GM12878 (cell line): Measurements from ENCODE around the gene SLC35G6. TPM values are rescaled to one million over a fixed set of nuclear protein-coding genes. Genes with fewer than 3 reads are reported as not detected.

Source experiments
- ATAC-seq: fragments of 200-7000 bp; cut with Tn5 transposase; 3 replicates; pipeline ENCODE4 v1.9.1; 2020; ENCODE audit warnings: mild to moderate bottlenecking, moderate library complexity
- BruUV-seq: library from RNA; stranded (reverse); fragments of 400-500 nt; replicated peaks from 2 replicates; lab custom pipeline; 2021; lab: Mats Ljungman, UMichigan
- CTCF ChIA-PET: fragments of 300-600 bp; sonication (Branson Sonifier 250); formaldehyde crosslinking; extraction: SDS; loops from one replicate; lab custom pipeline; 2021; ENCODE audit warnings: inconsistent platforms; lab: Yijun Ruan, JAX
- POLR2A ChIA-PET: fragments of 350-600 bp; formaldehyde crosslinking; extraction: SDS; loops from one replicate; lab custom pipeline; 2021; ENCODE audit warnings: inconsistent platforms; lab: Charles Lee
- RAD21 ChIA-PET: fragments of 300-600 bp; sonication (Branson Sonifier 250); formaldehyde crosslinking; loops from one replicate; lab custom pipeline; 2023; ENCODE audit warnings: antibody characterized with exemption; ENCODE audit not compliant: unreplicated experiment; lab: Charles Lee
- SMC1A ChIA-PET: fragments of 300-600 bp; sonication (Branson Sonifier 250); formaldehyde crosslinking; loops from one replicate; lab custom pipeline; 2023; ENCODE audit not compliant: unreplicated experiment, uncharacterized antibody; lab: Charles Lee
- DNase-seq: peaks from one replicate; pipeline ENCODE4 v3.0.0-alpha.2; 2011; ENCODE audit warnings: low read depth, low spot score
- FAIRE-seq: peaks from 3 replicates; lab custom pipeline; 2011; peaks lifted over from hg19 to GRCh38; lab: Jason Lieb, UNC
- H2AFZ ChIP-seq: 2 replicates; pipeline ENCODE4 v1.6.0; 2011; ENCODE audit warnings: low read depth, low read length, control low read depth; ENCODE audit not compliant: control insufficient read depth
- H3K27ac ChIP-seq: 2 replicates; pipeline ENCODE4 v1.5.1; 2011; ENCODE audit warnings: control low read depth; ENCODE audit not compliant: control insufficient read depth, insufficient read depth
- H3K27me3 ChIP-seq, 2 experiments: replicated peaks in 1 of 2; 2 replicates each; pipeline versions ENCODE4 v1.6.0 to v1.6.1; 2011; ENCODE audit warnings: low read length in 1 of 2; ENCODE audit not compliant: control insufficient read depth in 2 of 2, insufficient read depth in 2 of 2
- H3K36me3 ChIP-seq, 2 experiments: 2 replicates each; pipeline ENCODE4 v1.5.1; 2011; ENCODE audit warnings: low read length in 1 of 2; ENCODE audit not compliant: control insufficient read depth in 2 of 2, insufficient read depth in 2 of 2
- H3K4me1 ChIP-seq: 2 replicates; pipeline ENCODE4 v1.6.1; 2011; ENCODE audit warnings: mild to moderate bottlenecking, low read length, moderate library complexity, mixed read lengths; ENCODE audit not compliant: control insufficient read depth, insufficient read depth
- H3K4me2 ChIP-seq: 2 replicates; pipeline ENCODE4 v1.6.0; 2011; ENCODE audit warnings: control low read depth; ENCODE audit not compliant: control insufficient read depth, insufficient read depth
- H3K4me3 ChIP-seq: fragments of 200-600 bp; sonication (generic); 2 replicates; pipeline ENCODE4 v1.5.1; 2016
- H3K79me2 ChIP-seq: 2 replicates; pipeline ENCODE4 v1.6.0; 2011; ENCODE audit warnings: low read length; ENCODE audit not compliant: control insufficient read depth, insufficient read depth
- H3K9ac ChIP-seq: 2 replicates; pipeline ENCODE4 v1.8.0; 2011; ENCODE audit warnings: low read length, control low read depth, mixed read lengths; ENCODE audit not compliant: control insufficient read depth, insufficient read depth
- H3K9me3 ChIP-seq: replicated peaks from 3 replicates; pipeline ENCODE4 v1.5.1; 2011; ENCODE audit warnings: mild to moderate bottlenecking, low read length; ENCODE audit not compliant: control insufficient read depth, insufficient read depth
- H4K20me1 ChIP-seq: 2 replicates; pipeline ENCODE4 v1.6.0; 2011; ENCODE audit not compliant: control insufficient read depth, insufficient read depth
- BACH1 ChIP-seq: fragments of 450-650 bp; IDR thresholded peaks from 2 replicates; pipeline ENCODE4 v1.6.1; 2017; ENCODE audit warnings: mild to moderate bottlenecking, borderline replicate concordance
- BHLHE40 ChIP-seq, 2 experiments: fragments of 450-650 bp in 1 of 2; IDR thresholded peaks; 2 replicates each; pipeline ENCODE4 v1.6.1; 2011 to 2017; ENCODE audit warnings: low read depth in 2 of 2, borderline replicate concordance in 1 of 2, improper control_type of control experiment in 1 of 2, low read length in 1 of 2, mild to moderate bottlenecking in 1 of 2
- CHD2 ChIP-seq: IDR thresholded peaks from 2 replicates; pipeline ENCODE4 v1.6.1; 2011; ENCODE audit warnings: low read depth, low read length, improper control_type of control experiment, borderline replicate concordance
- CREB1 ChIP-seq: IDR thresholded peaks from 2 replicates; pipeline ENCODE4 v1.6.1; 2012; ENCODE audit warnings: low read depth, mild to moderate bottlenecking, inconsistent platforms
- DPF2 ChIP-seq: fragments of 450-650 bp; IDR thresholded peaks from 2 replicates; pipeline ENCODE4 v1.6.1; 2017; ENCODE audit warnings: mild to moderate bottlenecking
- GATAD2B ChIP-seq: fragments of 450-650 bp; conservative IDR thresholded peaks from 2 replicates; pipeline ENCODE4 v1.6.1; 2017; ENCODE audit warnings: low read depth, mild to moderate bottlenecking, moderate library complexity
- IKZF1 ChIP-seq: fragments of 450-650 bp; conservative IDR thresholded peaks from 2 replicates; pipeline ENCODE4 v1.6.1; 2017; ENCODE audit warnings: antibody characterized with exemption, mild to moderate bottlenecking
- LARP7 ChIP-seq: fragments of 450-650 bp; IDR thresholded peaks from 2 replicates; pipeline ENCODE4 v1.6.1; 2017; ENCODE audit warnings: mild to moderate bottlenecking
- NR2C1 ChIP-seq: fragments of 450-650 bp; IDR thresholded peaks from 2 replicates; pipeline ENCODE4 v1.6.1; 2017; ENCODE audit warnings: antibody characterized with exemption, mild to moderate bottlenecking, moderate library complexity
- NR2F1 ChIP-seq: fragments of 450-650 bp; conservative IDR thresholded peaks from 2 replicates; pipeline ENCODE4 v1.6.1; 2017; ENCODE audit warnings: mild to moderate bottlenecking
- POLR2A ChIP-seq: IDR thresholded peaks from 2 replicates; pipeline ENCODE4 v1.6.1; 2011; ENCODE audit warnings: low read depth, mild to moderate bottlenecking, low read length
- RAD21 ChIP-seq: IDR thresholded peaks from 2 replicates; pipeline ENCODE4 v1.6.1; 2011; ENCODE audit warnings: mild to moderate bottlenecking, low read depth, low read length, moderate library complexity; ENCODE audit not compliant: insufficient read depth
- REST ChIP-seq: IDR thresholded peaks from 2 replicates; pipeline ENCODE4 v1.6.1; 2012; ENCODE audit warnings: mild to moderate bottlenecking, low read depth, low read length
- SMAD1 ChIP-seq: fragments of 450-650 bp; IDR thresholded peaks from 2 replicates; pipeline ENCODE4 v1.6.1; 2018; ENCODE audit warnings: mild to moderate bottlenecking, low read depth; ENCODE audit not compliant: partially characterized antibody
- SMARCA5 ChIP-seq: fragments of 450-650 bp; IDR thresholded peaks from 2 replicates; pipeline ENCODE4 v1.6.1; 2017; ENCODE audit warnings: mild to moderate bottlenecking
- SPI1 ChIP-seq: IDR thresholded peaks from 2 replicates; pipeline ENCODE4 v1.6.1; 2011; ENCODE audit warnings: low read depth, mild to moderate bottlenecking, low read length, moderate library complexity, borderline replicate concordance; ENCODE audit not compliant: insufficient read depth
- USF1 ChIP-seq: IDR thresholded peaks from 2 replicates; pipeline ENCODE4 v1.6.1; 2011; ENCODE audit warnings: borderline replicate concordance, low read depth, mild to moderate bottlenecking, moderate library complexity, mixed read lengths, low read length; ENCODE audit not compliant: insufficient read depth; ENCODE audit errors: extremely low read length
- ZNF217 ChIP-seq: fragments of 450-650 bp; IDR thresholded peaks from 2 replicates; pipeline ENCODE4 v1.6.1; 2017; ENCODE audit warnings: antibody characterized with exemption, mild to moderate bottlenecking
- WGBS: methylation state at CpG from one replicate; pipeline ENCODE4 v1.1.6; 2016; ENCODE audit warnings: low lambda C conversion rate; ENCODE audit not compliant: insufficient replicate concordance, insufficient coverage; ENCODE audit errors: missing lambda C conversion rate; 5-methylcytosine and 5-hydroxymethylcytosine counted together
- in situ Hi-C: fragments of 300-500 bp; cut with MboI; formaldehyde crosslinking; loops from 9 replicates; pipeline ENCODE4 v1.14.3; 2018; ENCODE audit warnings: mixed read lengths
- intact Hi-C: fragments of 100-400 bp; cut with micrococcal nuclease; formaldehyde crosslinking; loops from one replicate; pipeline ENCODE4 v1.14.2; 2022; ENCODE audit not compliant: unreplicated experiment
- polyA plus RNA-seq, 11 experiments: library from polyadenylated mRNA; depleted of rRNA in 4 of 11; unstranded in 6 of 11; stranded (reverse) in 5 of 11; fragments of >200 nt; fragmentation: Nextera tagmentation in 4 of 11; fragmentation: Illumina TruSeq in 1 of 11; extraction: Ambion mirVana in 4 of 11; extraction: Trizol in 1 of 11; gene quantifications; 1 replicate in 1 of 11; 2 replicates in 10 of 11; pipeline versions ENCODE4 v1.2.1 to v1.2.3, GENCODE V29; 2011 to 2016; ENCODE audit warnings: inconsistent platforms in 2 of 11, missing spikeins in 2 of 11, low read depth in 1 of 11
- total RNA-seq, 4 experiments: library from RNA; depleted of rRNA in 3 of 4; stranded (reverse); fragments of >200 nt in 3 of 4; fragmentation: Illumina TruSeq in 1 of 4; extraction: Trizol in 1 of 4; gene quantifications; 2 replicates each; pipeline versions ENCODE4 v1.2.1 to v1.2.3, GENCODE V29; 2013 to 2021

The SLC35G6 gene
- total and polyA plus RNA-seq, 10 of the 15 experiments (the other 5 are each of a cell fraction or from before 2014, with no cell fraction given) = 0.20 TPM; not detected in 9

- DNase-seq (no peak), ATAC-seq (peak; percentile 17), FAIRE-seq (no peak)
- Histone ChIP-seq H3K27me3 (no peaks in the 10 kb centered on the region), H3K27ac (peak within 1 kb of the TSS; percentile 64), H3K36me3 (no peaks in the 10 kb centered on the region), H3K9me3 (no peaks in the 10 kb centered on the region), H3K4me1 (peaks cover 11% of the 10 kb centered on the region), H3K4me3 (peak within 1 kb of the TSS; percentile 89), H4K20me1 (peaks cover 2% of the 10 kb centered on the region; the same call in 1 of the 2 replicates), H3K4me2 (peak within 1 kb of the TSS; percentile 97), H3K9ac (peak within 1 kb of the TSS; percentile 79), H2AFZ (peak within 1 kb of the TSS; percentile 65), H3K79me2 (peaks cover 31% of the 10 kb centered on the region)
- RAD21 ChIA-PET = interaction anchor here (0.9 to 2.2 kb wide), 6 partner anchors 34 to 150 kb away, joined by 3 to 19 read pairs (median 4); partner anchors contain the start of gene TMEM102
- intact Hi-C loops = loop anchor here (10.0 kb wide), 1 partner anchor 205 kb away; the partner anchor contains the start of genes TP53 and WRAP53
- in situ Hi-C loops = no loop called here
- CTCF ChIA-PET = interaction anchor here (2.4 to 6.2 kb wide), 2 partner anchors 43 to 82 kb away, joined by 7 to 17 read pairs; partner anchors contain the start of gene SENP3
- SMC1A ChIA-PET = interaction anchor here (0.8 to 2.6 kb wide), 3 partner anchors 25 to 123 kb away, joined by 3 to 8 read pairs (median 3); no protein-coding TSS in a partner anchor
- WGBS = under 1% methylated on average over 30 of the region's 92 CpGs
- POLR2A ChIA-PET = interaction anchor here (0.6 to 3.2 kb wide), 10 partner anchors 8 to 125 kb away, joined by 3 to 18 read pairs (median 4); partner anchors contain the start of genes SENP3, TMEM102 and TMEM95
- no TSS peak for BruUV-seq
- peak; percentile 19; the same call in 1 of the 2 replicates for TF ChIP-seq NR2C1
- TF ChIP-seq SPI1 = no peak
- no peak for TF ChIP-seq SMAD1
- peak; percentile 80 for TF ChIP-seq GATAD2B
- 0 out of 2 replicates have a peak, but pooled peaks have one; percentile 0 for TF ChIP-seq CHD2
- TF ChIP-seq LARP7 = peak; percentile 80
- TF ChIP-seq BACH1 = peak; percentile 64
- peak; percentile 68; the same call in 1 of the 2 replicates for TF ChIP-seq POLR2A
- 0 out of 2 replicates have a peak, but pooled peaks have one; percentile 50 for TF ChIP-seq ZNF217
- TF ChIP-seq REST = no peak
- TF ChIP-seq CREB1 = 0 out of 2 replicates have a peak, but pooled peaks have one; percentile 1
- peak in 1 of 2 experiments; percentile 17; a peak in 1 of 4 replicates for TF ChIP-seq BHLHE40 (IDR thresholded peaks at IDR 0.05; ENCODE audit: borderline replicate concordance in 1 of 2, low read depth in 2 of 2, low read length in 1 of 2)
- no peak for TF ChIP-seq RAD21
- peak; percentile 78; the same call in 1 of the 2 replicates for TF ChIP-seq DPF2
- peak; percentile 68 for TF ChIP-seq SMARCA5
- TF ChIP-seq NR2F1 = peak; percentile 78
- peak; percentile 6 for TF ChIP-seq USF1
- TF ChIP-seq IKZF1 = peak; percentile 75; the same call in 1 of the 2 replicates
Observed at GRCh38 chr17:7479213-7480088, 1.8 kb upstream of the SLC35G6 start, which contains the start of gene ZBTB4. Gene ZBTB4, minus strand, starts transcription at chr17:7479631. Its CDS starts 12,830 bp downstream, at chr17:7466801.
